HepG2 (cell line): ENCODE results near the gene CNTRL. TPM values are rescaled to one million over a fixed set of nuclear protein-coding genes. Genes with fewer than 3 reads are reported as not detected.
A peak's percentile ranks its signal among the peaks of the same experiment; 100 is the strongest.

ENCODE experiments used
- ATAC-seq: fragments of 200-7000 bp; cut with Tn5 transposase; 3 replicates; pipeline ENCODE4 v1.9.1; 2020; ENCODE audit warnings: mild to moderate bottlenecking, moderate library complexity
- BruUV-seq: library from RNA; stranded (reverse); fragments of 400-500 nt; replicated peaks from 2 replicates; lab custom pipeline; 2021; lab: Mats Ljungman, UMichigan
- CTCF ChIA-PET: fragments of 300-600 bp; formaldehyde crosslinking; extraction: SDS; loops from one replicate; lab custom pipeline; 2021; ENCODE audit warnings: low total read pairs, inconsistent platforms, low intra/inter-chr PET ratio; lab: Yijun Ruan, JAX
- POLR2A ChIA-PET: fragments of 350-600 bp; sonication (Branson Sonifier 250); formaldehyde crosslinking; loops from one replicate; lab custom pipeline; 2020; ENCODE audit warnings: antibody characterized with exemption, inconsistent platforms; lab: Yijun Ruan, JAX
- DNase-seq: peaks from one replicate; pipeline ENCODE4 v3.0.0-alpha.2; 2015; ENCODE audit warnings: low spot score
- FAIRE-seq: peaks from 3 replicates; lab custom pipeline; 2011; peaks lifted over from hg19 to GRCh38; lab: Jason Lieb, UNC
- H2AFZ ChIP-seq: one replicate; pipeline ENCODE4 v1.6.1; 2011; ENCODE audit warnings: low read length, inconsistent platforms
- H3K27ac ChIP-seq: fragments of 300-600 bp; 3 replicates; pipeline ENCODE4 v1.8.0; 2011; ENCODE audit warnings: mixed run types, mild to moderate bottlenecking, mixed read lengths, low read length, inconsistent platforms; ENCODE audit not compliant: insufficient read depth; ENCODE audit errors: extremely low read length
- H3K27me3 ChIP-seq, 2 experiments: fragments of 200-600 bp in 1 of 2; 2 replicates in 1 of 2; 3 replicates in 1 of 2; pipeline versions ENCODE4 v1.6.0 to v1.8.0; 2011; ENCODE audit warnings: low read length in 2 of 2, mild to moderate bottlenecking in 2 of 2, moderate library complexity in 2 of 2, inconsistent platforms in 1 of 2; ENCODE audit not compliant: insufficient read depth in 2 of 2, control insufficient read depth in 1 of 2
- H3K36me3 ChIP-seq, 2 experiments: fragments of 200-600 bp in 1 of 2; replicated peaks in 1 of 2; 2 replicates in 1 of 2; 3 replicates in 1 of 2; pipeline versions ENCODE4 v1.5.1 to v1.8.0; 2011; ENCODE audit warnings: low read length in 2 of 2, inconsistent platforms in 1 of 2; ENCODE audit not compliant: insufficient read depth in 2 of 2, control insufficient read depth in 1 of 2
- H3K4me1 ChIP-seq: 2 replicates; pipeline ENCODE4 v1.5.1; 2012; ENCODE audit warnings: low read length, inconsistent platforms; ENCODE audit not compliant: insufficient read depth
- H3K4me2 ChIP-seq: 2 replicates; pipeline ENCODE4 v1.6.0; 2011; ENCODE audit warnings: low read depth, low read length, inconsistent platforms
- H3K4me3 ChIP-seq, 3 experiments: fragments of 200-600 bp in 1 of 3; sonication (generic), shearing (Covaris generic) in 1 of 3; replicated peaks in 1 of 3; 2 replicates each; pipeline ENCODE4 v1.5.1; 2011 to 2016; ENCODE audit warnings: low read length in 3 of 3, inconsistent platforms in 2 of 3, low read depth in 2 of 3, mild to moderate bottlenecking in 2 of 3, control low read depth in 1 of 3, mixed read lengths in 1 of 3; ENCODE audit not compliant: insufficient read depth in 1 of 3
- H3K79me2 ChIP-seq: one replicate; pipeline ENCODE4 v1.6.1; 2011; ENCODE audit warnings: low read length, inconsistent platforms; ENCODE audit not compliant: insufficient read depth
- H3K9ac ChIP-seq: 2 replicates; pipeline ENCODE4 v1.6.0; 2011; ENCODE audit warnings: mild to moderate bottlenecking, low read depth, low read length, inconsistent platforms; ENCODE audit not compliant: insufficient read depth
- H3K9me3 ChIP-seq: 2 replicates; pipeline ENCODE4 v1.5.1; 2012; ENCODE audit warnings: mild to moderate bottlenecking, low read length
- H4K20me1 ChIP-seq: 2 replicates; pipeline ENCODE4 v1.6.0; 2011; ENCODE audit warnings: inconsistent platforms, mild to moderate bottlenecking, low read length, moderate library complexity; ENCODE audit not compliant: insufficient read depth
- AGO2 ChIP-seq: fragments of 200-400 bp; formaldehyde crosslinking; optimal IDR thresholded peaks from 2 replicates; pipeline ENCODE3; 2017; ENCODE audit warnings: mild to moderate bottlenecking, low read depth, low read length, moderate library complexity
- EP300 ChIP-seq, 3 experiments: sonication (generic) in 1 of 3; formaldehyde crosslinking in 1 of 3; IDR thresholded peaks; 2 replicates each; pipeline versions ENCODE4 v1.5.1 to v1.6.1; 2011 to 2020; ENCODE audit warnings: low read depth in 2 of 3, low read length in 2 of 3, borderline replicate concordance in 1 of 3, improper control_type of control experiment in 1 of 3, mild to moderate bottlenecking in 1 of 3, missing genetic modification reagents in 1 of 3, moderate library complexity in 1 of 3
- GATA4 ChIP-seq: sonication (generic); IDR thresholded peaks from 2 replicates; pipeline ENCODE4 v1.6.1; 2016; ENCODE audit warnings: antibody characterized with exemption, low read depth, borderline replicate concordance
- ISL2 ChIP-seq: sonication (generic); formaldehyde crosslinking; IDR thresholded peaks from 2 replicates; pipeline ENCODE4 v1.5.0; 2020; ENCODE audit warnings: missing genetic modification reagents
- KDM2A ChIP-seq: sonication (generic); formaldehyde crosslinking; IDR thresholded peaks from 2 replicates; pipeline ENCODE4 v1.4.0; 2020; ENCODE audit warnings: low read depth, missing genetic modification reagents, borderline replicate concordance
- KLF16 ChIP-seq, 2 experiments: sonication (generic) in 1 of 2; formaldehyde crosslinking in 1 of 2; IDR thresholded peaks; 2 replicates each; pipeline versions ENCODE4 v1.6.1 to v1.8.0; 2016 to 2023; ENCODE audit warnings: missing genetic modification reagents in 2 of 2, missing compliant biosample characterization in 1 of 2
- ZNF235 ChIP-seq: sonication (generic); formaldehyde crosslinking; IDR thresholded peaks from 2 replicates; pipeline ENCODE4 v1.8.1; 2023; ENCODE audit warnings: mild to moderate bottlenecking, missing genetic modification reagents, borderline replicate concordance
- WGBS: methylation state at CpG from one replicate; pipeline ENCODE4 v1.1.6; 2017; ENCODE audit warnings: low lambda C conversion rate; 5-methylcytosine and 5-hydroxymethylcytosine counted together
- in situ Hi-C: cut with HindIII; loops from 2 replicates; pipeline ENCODE4 v1.10.0; 2017; ENCODE audit warnings: low pct_unique_long_range_greater_than_20kb; ENCODE audit not compliant: extremely low pct_ligation_motif_present
- intact Hi-C: fragments of 100-400 bp; cut with micrococcal nuclease; formaldehyde crosslinking; loops from one replicate; pipeline ENCODE4 v1.10.0; 2022; ENCODE audit not compliant: unreplicated experiment
- polyA plus RNA-seq, 8 experiments: library from polyadenylated mRNA; depleted of rRNA in 3 of 8; stranded (reverse) in 7 of 8; unstranded in 1 of 8; fragments of >200 nt; fragmentation: Illumina TruSeq in 4 of 8; extraction: Trizol in 4 of 8; gene quantifications; 2 replicates each; pipeline versions ENCODE4 v1.2.1 to v1.2.3, GENCODE V29; 2011 to 2016; ENCODE audit warnings: low read depth in 4 of 8, missing spikeins in 1 of 8, mixed read lengths in 1 of 8; ENCODE audit not compliant: insufficient read depth in 1 of 8
- total RNA-seq, 5 experiments: library from RNA; depleted of rRNA; stranded (reverse); fragments of >200 nt; fragmentation: Illumina TruSeq; extraction: Trizol; gene quantifications; 2 replicates each; pipeline ENCODE4 v1.2.3, GENCODE V29; 2016; ENCODE audit warnings: low read depth in 1 of 5
- TF ChIP-seq, protein P1 (sequence below): sonication (generic); formaldehyde crosslinking; IDR thresholded peaks from 2 replicates; pipeline ENCODE4 v1.4.0; 2020; ENCODE audit warnings: low read depth, mild to moderate bottlenecking, missing genetic modification reagents
- TF ChIP-seq, protein P2 (sequence below): sonication (generic); formaldehyde crosslinking; conservative IDR thresholded peaks from 2 replicates; pipeline ENCODE4 v1.8.1; 2023; ENCODE audit warnings: missing genetic modification reagents
- TF ChIP-seq, protein P3 (sequence below): sonication (generic); IDR thresholded peaks from 2 replicates; pipeline ENCODE4 v1.6.1; 2016; ENCODE audit warnings: low read depth, borderline replicate concordance
- TF ChIP-seq, protein P4 (sequence below): IDR thresholded peaks from 2 replicates; pipeline ENCODE4 v1.6.1; 2012; ENCODE audit warnings: low read depth, low read length, improper control_type of control experiment

The CNTRL gene
- total and polyA plus RNA-seq, 2 of the 13 experiments (the other 11 are each of a cell fraction or from before 2014, with no cell fraction given) = 7.5 to 11.8 TPM

DNA sequence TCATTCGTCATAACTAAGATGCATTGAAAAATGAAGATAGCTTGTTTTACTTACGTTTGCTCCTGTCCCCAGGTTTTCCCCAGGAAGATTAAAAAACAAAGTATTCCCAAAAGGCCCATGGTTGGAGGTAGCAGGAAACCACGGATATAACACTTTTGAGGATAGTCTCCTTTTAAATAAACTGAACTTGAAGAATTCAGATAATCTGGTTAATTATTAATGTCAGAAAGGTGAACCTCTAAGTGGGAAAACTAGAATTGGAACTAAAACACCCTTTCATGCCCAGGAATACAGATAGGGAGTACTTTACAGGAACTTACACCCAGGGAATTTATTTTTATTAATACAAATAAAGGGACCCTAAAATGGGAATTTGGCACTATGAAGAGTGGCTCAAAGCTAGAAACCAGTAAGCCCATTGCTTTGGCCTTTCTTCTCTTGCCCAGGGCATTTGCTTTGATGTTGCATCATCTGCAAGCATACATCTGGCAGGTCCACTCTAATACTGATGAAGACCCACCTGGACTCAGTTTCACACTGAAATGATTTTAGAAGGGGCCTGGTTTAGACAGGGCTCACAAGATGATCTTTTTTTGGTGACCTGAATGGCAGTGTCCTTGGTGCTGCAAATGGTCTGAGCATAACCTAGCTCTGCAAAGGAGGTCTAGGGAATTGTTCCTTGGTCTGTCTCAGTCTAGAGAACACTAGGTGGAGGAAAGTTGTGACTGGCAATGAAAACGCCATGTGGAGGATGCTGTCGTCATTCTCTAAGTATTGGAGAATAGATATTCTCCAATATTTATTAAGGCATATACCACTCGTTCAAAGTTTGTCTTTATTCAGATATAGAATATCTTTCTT lies 24.4 kb upstream of the CNTRL start, which contains the start of gene C5:
Gene C5, minus strand, starts transcription at position 148 of the 861 bp plus-strand sequence. Its CDS starts 29 bp downstream, at position 119.
- H3K36me3 ChIP-seq = no peaks in the 10 kb centered on the region
- H3K9ac ChIP-seq = peak within 1 kb of the TSS; percentile 58; the same call in 1 of the 2 replicates
- no TSS peak for BruUV-seq
- no peaks in the 10 kb centered on the region for H3K27me3 ChIP-seq
- peak within 1 kb of the TSS; percentile 71 for H3K27ac ChIP-seq
- POLR2A ChIA-PET = interaction anchor here (0.8 to 2.4 kb wide), 4 partner anchors 10 to 320 kb away, joined by 3 to 6 read pairs (median 4); no protein-coding TSS in a partner anchor
- peaks cover 19% of the 10 kb centered on the region for H4K20me1 ChIP-seq
- 2% methylated on average over 6 of the region's 6 CpGs for WGBS
- CTCF ChIA-PET = interaction anchor here (1.4 kb wide), 1 partner anchor 10 kb away, joined by 4 read pairs; no protein-coding TSS in a partner anchor
- intact Hi-C loops = loop anchor here (10.0 kb wide), 1 partner anchor 134 kb away; no protein-coding TSS in a partner anchor
- no peak within 1 kb of the TSS for H2AFZ ChIP-seq
- peak; percentile 67 for DNase-seq
- H3K4me1 ChIP-seq = peaks cover 64% of the 10 kb centered on the region
- ATAC-seq = peak; percentile 36
- H3K9me3 ChIP-seq = no peaks in the 10 kb centered on the region
- peak within 1 kb of the TSS; percentile 95 for H3K4me2 ChIP-seq
- peak within 1 kb of the TSS; percentile 50 to 95 (median 72) for H3K4me3 ChIP-seq
- in situ Hi-C loops = no loop called here
- peaks cover 47% of the 10 kb centered on the region for H3K79me2 ChIP-seq
- FAIRE-seq = no peak
- TF ChIP-seq ZNF235 (CRISPR knock-in tag) (no peak), ISL2 (CRISPR knock-in tag) (peak; percentile 33; the same call in 1 of the 2 replicates), KDM2A (no peak), KLF16 (CRISPR knock-in tag; IDR thresholded peaks at IDR 0.05) (peak in 1 of 2 experiments; percentile 67; a peak in 2 of 4 replicates), GATA4 (peak; percentile 41; the same call in 1 of the 2 replicates), EP300 (IDR thresholded peaks at IDR 0.05; ENCODE audit: low read depth in 2 of 2, low read length in 2 of 2) (peak in 1 of 2 experiments; percentile 51; a peak in 2 of 4 replicates), EP300 (CRISPR knock-in tag; IDR thresholded peaks at IDR 0.05; ENCODE audit: borderline replicate concordance) (no peak), AGO2 (no peak)
- TF ChIP-seq, protein P1, sequence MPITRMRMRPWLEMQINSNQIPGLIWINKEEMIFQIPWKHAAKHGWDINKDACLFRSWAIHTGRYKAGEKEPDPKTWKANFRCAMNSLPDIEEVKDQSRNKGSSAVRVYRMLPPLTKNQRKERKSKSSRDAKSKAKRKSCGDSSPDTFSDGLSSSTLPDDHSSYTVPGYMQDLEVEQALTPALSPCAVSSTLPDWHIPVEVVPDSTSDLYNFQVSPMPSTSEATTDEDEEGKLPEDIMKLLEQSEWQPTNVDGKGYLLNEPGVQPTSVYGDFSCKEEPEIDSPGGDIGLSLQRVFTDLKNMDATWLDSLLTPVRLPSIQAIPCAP (CRISPR knock-in tag) = no peak
- TF ChIP-seq, protein P2, sequence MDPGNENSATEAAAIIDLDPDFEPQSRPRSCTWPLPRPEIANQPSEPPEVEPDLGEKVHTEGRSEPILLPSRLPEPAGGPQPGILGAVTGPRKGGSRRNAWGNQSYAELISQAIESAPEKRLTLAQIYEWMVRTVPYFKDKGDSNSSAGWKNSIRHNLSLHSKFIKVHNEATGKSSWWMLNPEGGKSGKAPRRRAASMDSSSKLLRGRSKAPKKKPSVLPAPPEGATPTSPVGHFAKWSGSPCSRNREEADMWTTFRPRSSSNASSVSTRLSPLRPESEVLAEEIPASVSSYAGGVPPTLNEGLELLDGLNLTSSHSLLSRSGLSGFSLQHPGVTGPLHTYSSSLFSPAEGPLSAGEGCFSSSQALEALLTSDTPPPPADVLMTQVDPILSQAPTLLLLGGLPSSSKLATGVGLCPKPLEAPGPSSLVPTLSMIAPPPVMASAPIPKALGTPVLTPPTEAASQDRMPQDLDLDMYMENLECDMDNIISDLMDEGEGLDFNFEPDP (CRISPR knock-in tag) = no peak
- TF ChIP-seq, protein P3, sequence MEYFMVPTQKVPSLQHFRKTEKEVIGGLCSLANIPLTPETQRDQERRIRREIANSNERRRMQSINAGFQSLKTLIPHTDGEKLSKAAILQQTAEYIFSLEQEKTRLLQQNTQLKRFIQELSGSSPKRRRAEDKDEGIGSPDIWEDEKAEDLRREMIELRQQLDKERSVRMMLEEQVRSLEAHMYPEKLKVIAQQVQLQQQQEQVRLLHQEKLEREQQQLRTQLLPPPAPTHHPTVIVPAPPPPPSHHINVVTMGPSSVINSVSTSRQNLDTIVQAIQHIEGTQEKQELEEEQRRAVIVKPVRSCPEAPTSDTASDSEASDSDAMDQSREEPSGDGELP = peak; percentile 23; the same call in 1 of the 2 replicates
- TF ChIP-seq, protein P4, sequence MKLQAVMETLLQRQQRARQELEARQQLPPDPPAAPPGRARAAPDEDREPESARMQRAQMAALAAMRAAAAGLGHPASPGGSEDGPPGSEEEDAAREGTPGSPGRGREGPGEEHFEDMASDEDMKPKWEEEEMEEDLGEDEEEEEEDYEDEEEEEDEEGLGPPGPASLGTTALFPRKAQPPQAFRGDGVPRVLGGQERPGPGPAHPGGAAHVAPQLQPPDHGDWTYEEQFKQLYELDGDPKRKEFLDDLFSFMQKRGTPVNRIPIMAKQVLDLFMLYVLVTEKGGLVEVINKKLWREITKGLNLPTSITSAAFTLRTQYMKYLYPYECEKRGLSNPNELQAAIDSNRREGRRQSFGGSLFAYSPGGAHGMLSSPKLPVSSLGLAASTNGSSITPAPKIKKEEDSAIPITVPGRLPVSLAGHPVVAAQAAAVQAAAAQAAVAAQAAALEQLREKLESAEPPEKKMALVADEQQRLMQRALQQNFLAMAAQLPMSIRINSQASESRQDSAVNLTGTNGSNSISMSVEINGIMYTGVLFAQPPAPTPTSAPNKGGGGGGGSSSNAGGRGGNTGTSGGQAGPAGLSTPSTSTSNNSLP = peak; percentile 50; the same call in 1 of the 2 replicates
